AG10803 (cell line): Measurements from ENCODE around the gene GNG7.
"Not testable (repeated sequence)": the region's sequence is repeated elsewhere in the genome, so short reads cannot be mapped to it uniquely, and the experiment has no call there.

ENCODE experiments used
- DNase-seq: peaks from one replicate; pipeline ENCODE4 v3.0.0; 2010; ENCODE audit warnings: low read depth
- H3K4me3 ChIP-seq: 2 replicates; pipeline ENCODE4 v1.5.1; 2011; ENCODE audit warnings: mild to moderate bottlenecking, low read length, control low read depth
- TF ChIP-seq, protein P1 (sequence below): conservative IDR thresholded peaks from 2 replicates; pipeline ENCODE4 v1.5.1; 2011; ENCODE audit warnings: mild to moderate bottlenecking, low read length, control low read depth, inconsistent platforms

GNG7 gene

DNA sequence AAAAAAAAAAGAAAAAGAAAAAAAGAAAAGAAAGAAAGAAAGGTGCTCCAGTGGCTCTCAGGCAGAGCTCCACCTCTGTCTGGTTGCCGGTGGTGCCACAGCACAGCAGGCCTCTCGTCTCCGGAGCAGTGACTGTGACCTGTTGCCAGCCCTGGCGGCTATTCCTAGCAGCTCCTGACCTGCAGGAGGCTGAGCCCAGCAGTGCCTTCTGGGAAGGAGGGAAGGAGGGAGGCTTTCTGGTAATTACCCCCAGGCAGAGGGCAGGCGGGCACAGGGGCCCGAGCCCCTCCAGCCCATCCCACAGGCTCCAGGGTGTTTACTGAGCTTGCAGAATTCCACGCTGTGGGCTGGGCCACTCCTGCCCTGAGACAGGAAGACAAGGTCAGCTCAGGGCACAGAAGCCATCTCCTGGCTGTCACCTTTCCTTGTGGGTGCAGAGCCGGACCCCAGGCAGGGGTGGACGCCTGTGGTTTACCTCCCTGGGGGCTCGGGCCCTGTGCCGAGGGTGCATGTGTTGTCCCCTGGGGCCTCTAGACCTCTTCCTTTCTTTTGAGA is 77.9 kb downstream of the GNG7 start:
- H3K4me3 ChIP-seq: no peak overlapping the region
- DNase-seq: no peak

DNA sequence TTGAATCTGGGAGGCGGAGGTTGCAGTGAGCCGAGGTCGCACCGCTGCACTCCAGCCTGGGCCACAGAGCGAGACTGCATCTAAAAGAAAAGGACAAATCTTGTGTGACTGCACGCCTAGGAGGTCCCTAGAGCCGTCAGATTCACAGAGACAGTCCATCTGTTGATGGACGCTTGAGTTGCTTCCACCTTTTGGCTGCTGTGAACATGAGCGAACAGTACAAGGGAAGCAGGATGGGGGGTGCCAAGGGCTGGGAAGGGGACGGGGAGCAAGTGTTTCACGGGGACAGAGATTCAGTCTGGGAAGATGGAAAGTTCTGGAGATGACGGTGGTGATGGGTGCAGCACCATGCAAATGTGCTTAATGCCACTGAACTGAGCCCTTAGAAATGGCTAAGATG is 78.7 kb downstream of the GNG7 start:
- TF ChIP-seq, protein P1, sequence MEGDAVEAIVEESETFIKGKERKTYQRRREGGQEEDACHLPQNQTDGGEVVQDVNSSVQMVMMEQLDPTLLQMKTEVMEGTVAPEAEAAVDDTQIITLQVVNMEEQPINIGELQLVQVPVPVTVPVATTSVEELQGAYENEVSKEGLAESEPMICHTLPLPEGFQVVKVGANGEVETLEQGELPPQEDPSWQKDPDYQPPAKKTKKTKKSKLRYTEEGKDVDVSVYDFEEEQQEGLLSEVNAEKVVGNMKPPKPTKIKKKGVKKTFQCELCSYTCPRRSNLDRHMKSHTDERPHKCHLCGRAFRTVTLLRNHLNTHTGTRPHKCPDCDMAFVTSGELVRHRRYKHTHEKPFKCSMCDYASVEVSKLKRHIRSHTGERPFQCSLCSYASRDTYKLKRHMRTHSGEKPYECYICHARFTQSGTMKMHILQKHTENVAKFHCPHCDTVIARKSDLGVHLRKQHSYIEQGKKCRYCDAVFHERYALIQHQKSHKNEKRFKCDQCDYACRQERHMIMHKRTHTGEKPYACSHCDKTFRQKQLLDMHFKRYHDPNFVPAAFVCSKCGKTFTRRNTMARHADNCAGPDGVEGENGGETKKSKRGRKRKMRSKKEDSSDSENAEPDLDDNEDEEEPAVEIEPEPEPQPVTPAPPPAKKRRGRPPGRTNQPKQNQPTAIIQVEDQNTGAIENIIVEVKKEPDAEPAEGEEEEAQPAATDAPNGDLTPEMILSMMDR: no peak
- no peak overlapping the region for H3K4me3 ChIP-seq
- no peak for DNase-seq

More for the DNA sequence above, 77.9 kb downstream of the GNG7 start:
- TF ChIP-seq, protein P1: no peak

DNA sequence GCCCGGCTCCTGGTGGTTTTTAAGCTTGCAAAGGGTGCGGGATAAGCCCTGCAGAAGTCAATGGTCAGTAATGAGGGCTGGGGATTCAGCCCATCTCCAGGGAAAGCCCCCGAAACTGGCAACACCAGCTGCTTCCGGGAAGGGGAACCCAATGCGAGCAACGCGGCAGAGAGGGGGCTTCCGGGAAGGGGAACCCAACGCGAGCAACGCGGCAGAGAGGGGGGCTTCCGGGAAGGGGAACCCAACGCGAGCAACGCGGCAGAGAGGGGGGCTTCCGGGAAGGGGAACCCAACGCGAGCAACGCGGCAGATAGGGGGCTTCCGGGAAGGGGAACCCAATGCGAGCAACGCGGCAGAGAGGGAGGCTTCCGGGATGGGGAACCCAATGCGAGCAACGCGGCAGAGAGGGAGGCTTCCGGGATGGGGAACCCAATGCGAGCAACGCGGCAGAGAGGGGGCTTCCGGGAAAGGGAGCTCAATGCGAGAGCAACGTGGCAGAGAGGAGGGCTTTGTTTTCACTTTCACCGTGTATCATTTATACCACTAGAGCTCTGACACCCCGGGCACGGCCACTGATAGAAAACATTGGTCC is 80.0 kb downstream of the GNG7 start:
- not testable (repeated sequence) for DNase-seq, H3K4me3 ChIP-seq

DNA sequence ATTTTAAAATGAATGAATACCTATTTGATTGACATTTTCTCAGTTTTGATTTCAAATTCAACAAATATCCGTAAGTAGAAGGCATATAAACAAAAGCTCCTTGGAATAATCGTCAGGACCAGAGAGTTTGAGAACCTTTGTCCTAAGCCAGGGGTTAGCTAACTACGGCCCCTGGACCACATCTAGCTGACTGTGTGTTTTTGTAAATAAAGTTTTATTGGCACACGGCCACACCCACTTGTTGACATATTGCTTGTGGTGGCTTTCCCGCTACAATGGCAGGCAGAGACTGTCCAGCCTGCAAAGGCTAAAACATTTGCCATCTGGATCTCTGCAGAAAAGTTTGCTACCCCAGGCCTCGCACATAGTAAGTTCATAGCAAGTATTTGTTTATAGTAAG is 83.4 kb downstream of the GNG7 start:
- H3K4me3 ChIP-seq: no peak overlapping the region
- no peak for DNase-seq
- TF ChIP-seq, protein P1: no peak

DNA sequence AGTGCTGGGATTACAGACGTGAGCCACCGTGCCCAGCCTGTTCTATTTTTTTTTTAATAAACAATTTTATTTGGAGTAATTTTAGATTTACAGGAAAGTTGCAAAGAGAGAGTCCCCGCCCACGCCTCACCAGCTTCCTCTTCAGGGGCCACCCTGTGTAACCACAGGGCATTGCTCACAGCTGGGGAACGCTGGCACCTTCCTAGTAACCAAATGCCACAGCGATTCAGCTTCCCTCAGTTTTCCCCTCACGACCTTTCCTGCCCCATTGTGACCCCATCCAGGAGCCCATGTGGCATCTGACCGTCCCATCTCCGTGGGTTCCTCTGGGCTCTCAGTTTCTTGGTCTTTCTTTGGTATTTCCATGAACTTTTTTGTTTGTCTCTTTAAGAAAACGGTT is 83.9 kb downstream of the GNG7 start:
- no peak overlapping the region for H3K4me3 ChIP-seq
- peak; percentile 42 for DNase-seq
- TF ChIP-seq, protein P1: no peak

DNA sequence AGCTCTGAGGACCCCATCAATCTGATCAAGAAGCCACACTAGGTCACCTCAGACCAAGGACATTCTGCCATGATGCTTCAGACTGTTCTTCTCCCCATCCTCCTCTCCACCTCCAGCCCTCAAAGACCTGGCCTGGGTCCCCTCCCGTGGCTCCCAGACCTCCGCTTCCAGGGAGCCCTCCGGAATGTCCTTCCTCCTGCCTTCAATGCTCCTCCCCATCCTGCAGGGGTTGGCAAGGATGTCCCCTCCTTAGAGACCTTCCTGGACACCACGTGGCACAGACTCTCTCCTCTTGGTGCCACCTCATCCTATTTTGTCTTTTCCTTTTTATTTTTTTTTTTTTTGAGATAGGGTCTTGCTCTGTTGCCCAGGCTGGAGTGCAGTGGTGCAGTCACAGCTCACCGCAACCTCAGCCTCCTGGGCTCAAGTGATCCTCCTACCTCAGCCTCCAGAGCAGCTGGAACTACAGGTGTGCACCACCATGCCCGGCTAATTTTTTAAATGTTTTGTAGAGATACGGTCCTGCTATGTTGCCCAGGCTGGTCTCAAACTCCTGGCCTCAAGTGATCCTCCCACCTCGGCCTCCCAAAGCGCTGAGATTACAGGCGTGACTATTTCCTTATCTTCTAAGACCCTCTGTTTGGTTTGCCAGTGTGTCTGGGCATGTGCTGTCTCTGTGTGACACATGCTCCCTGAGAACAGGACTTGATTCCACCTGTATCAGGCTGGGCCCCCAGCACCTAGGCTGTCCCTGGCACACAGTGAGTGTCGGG is 84.9 kb downstream of the GNG7 start:
- H3K4me3 ChIP-seq: no peak overlapping the region
- TF ChIP-seq, protein P1: no peak
- no peak for DNase-seq

DNA sequence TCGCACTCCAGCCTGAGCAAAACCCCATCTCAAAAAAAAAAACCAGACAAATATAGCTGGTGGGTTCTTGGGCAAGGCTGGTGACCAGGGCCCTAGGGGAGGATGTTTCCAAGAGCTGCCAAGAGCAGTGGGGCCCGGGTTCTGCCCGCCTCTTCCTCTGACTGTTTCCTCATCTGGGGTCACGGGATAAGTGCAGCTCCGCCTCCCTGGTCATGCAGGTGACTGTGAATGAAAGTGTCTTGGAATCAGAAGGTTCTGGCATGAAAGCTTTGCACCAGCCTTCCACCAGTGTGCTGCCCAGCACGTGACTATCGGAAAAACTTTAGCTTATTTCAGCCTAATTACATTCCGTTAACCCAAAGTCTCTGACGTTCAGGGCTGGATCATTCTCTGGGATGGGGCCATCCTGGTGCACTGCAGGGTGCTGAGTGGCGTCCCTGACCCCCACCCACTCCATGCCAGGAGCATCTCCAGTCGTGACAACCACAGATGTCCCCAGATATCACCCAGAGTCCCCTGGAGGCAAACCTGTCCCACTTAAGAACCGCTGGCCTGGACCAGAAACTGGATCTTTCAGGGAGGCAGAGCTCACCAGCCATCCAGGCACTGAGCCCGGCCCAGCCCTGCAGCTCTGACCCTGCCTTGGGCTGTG is 85.6 kb downstream of the GNG7 start:
- DNase-seq: no peak
- H3K4me3 ChIP-seq: no peak overlapping the region
- TF ChIP-seq, protein P1: no peak
